HG02884 (cell line): ENCODE results near the gene EML3.
A peak's percentile ranks its signal among the peaks of the same experiment; 100 is the strongest.
"Not testable (repeated sequence)": the region's sequence is repeated elsewhere in the genome, so short reads cannot be mapped to it uniquely, and the experiment has no call there.

Experiments
- ATAC-seq: cut with Tn5 transposase; IDR thresholded peaks from one replicate; pipeline ENCODE4 v1.9.1; 2021; ENCODE audit warnings: mild to moderate bottlenecking, moderate library complexity; ENCODE audit not compliant: unreplicated experiment

EML3 gene, protein sequence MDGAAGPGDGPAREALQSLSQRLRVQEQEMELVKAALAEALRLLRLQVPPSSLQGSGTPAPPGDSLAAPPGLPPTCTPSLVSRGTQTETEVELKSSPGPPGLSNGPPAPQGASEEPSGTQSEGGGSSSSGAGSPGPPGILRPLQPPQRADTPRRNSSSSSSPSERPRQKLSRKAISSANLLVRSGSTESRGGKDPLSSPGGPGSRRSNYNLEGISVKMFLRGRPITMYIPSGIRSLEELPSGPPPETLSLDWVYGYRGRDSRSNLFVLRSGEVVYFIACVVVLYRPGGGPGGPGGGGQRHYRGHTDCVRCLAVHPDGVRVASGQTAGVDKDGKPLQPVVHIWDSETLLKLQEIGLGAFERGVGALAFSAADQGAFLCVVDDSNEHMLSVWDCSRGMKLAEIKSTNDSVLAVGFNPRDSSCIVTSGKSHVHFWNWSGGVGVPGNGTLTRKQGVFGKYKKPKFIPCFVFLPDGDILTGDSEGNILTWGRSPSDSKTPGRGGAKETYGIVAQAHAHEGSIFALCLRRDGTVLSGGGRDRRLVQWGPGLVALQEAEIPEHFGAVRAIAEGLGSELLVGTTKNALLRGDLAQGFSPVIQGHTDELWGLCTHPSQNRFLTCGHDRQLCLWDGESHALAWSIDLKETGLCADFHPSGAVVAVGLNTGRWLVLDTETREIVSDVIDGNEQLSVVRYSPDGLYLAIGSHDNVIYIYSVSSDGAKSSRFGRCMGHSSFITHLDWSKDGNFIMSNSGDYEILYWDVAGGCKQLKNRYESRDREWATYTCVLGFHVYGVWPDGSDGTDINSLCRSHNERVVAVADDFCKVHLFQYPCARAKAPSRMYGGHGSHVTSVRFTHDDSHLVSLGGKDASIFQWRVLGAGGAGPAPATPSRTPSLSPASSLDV

GRCh38 chr11:62612366-62613290 lies at the start of gene EML3, which contains the start of gene ROM1:
Gene EML3, minus strand, starts transcription at chr11:62612775. Its CDS starts 318 bp downstream, at chr11:62612457.
Gene ROM1, plus strand, starts transcription at chr11:62613257. Its CDS starts 25 bp downstream, at chr11:62613282.
- ATAC-seq, result peak; percentile 52

GRCh38 chr11:62656796-62657429 lies 44.3 kb upstream of the EML3 start:
- ATAC-seq, result no peak

GRCh38 chr11:62654297-62654696 lies 41.7 kb upstream of the EML3 start:
- no peak for ATAC-seq

DNA sequence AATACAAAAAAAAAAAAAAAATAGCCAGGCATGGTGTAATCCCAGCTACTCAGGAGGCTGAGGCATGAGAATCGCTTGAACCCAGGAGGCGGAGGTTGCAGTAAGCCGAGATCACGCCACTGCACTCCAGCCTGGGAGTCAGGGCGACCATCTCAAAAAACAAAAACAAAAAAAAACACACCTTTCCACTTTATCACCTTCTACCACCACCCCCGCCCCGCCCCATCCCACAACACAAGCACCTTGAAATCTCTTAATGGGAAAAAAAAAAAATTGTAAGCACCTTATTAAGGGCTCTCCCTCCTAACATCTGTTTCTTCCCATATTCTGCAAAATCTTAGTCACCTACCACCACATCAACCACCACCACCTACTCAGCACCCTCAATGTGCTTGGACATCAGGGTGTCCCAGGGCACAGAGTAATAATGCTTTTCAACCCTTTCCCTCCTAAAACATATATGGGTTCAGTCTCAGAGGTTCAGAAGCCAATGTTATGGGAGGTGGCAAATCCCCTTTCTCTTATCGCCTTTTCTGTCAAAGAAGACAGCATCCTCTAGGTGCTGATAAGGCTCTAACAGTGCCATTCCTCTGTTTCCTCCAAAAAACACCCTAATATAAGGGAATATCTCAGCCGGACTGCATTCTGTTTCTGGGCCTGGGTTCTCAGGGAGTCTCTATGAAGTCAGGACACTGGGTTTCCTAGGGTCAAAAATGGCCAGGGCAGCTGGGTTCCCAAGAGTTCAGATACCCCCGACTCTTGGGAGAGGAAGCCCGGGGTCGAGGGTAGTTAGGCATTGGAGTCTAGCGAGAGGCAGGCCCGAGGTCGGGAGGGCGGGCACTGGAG lies 39.8 kb upstream of the EML3 start:
- no peak for ATAC-seq

GRCh38 chr11:62650283-62650682 lies 37.7 kb upstream of the EML3 start:
- ATAC-seq, result not testable (repeated sequence)

GRCh38 chr11:62649486-62649885 lies 36.9 kb upstream of the EML3 start:
- no peak for ATAC-seq

- ATAC-seq, result no peak
These were observed 36.4 kb upstream of the EML3 start for GRCh38 chr11:62648967-62649364.

DNA sequence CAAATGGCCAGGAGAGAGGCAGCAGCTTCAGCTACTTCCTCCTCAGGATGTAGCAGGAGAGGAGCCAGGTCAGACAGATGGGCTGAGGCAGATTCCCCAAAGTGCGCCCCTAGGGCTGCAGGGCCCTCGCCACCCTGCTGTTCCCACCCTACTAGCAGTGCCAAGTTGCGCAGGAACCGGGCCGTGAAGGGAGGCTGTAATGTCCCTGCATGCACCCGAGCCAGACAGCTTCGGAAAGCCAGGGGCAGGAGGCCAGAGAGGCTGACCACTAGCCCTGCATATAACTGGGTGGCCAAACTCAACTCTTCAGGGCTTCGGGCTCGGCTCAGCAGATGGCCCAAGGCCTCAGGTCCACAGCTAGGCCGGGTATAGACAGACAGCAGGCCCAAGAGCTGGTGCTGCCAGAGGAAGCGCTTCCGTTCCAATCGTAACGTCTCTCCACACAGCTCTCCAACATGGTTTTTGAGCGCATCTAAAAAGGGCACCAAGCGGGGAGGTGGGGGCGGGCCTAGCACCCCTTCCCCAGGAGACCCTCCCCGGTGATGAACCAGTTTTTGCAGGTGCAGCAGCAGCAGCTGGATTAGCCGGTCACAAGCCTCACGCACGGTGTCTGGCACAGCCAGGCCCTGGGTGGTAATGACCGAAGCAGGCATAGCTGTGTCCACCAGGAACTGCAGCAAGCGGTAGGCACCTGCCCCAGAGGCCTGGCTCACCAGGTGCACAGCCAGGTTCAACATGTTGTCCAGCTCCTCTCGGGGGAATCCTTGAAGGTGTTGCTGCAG lies 35.8 kb upstream of the EML3 start:
- ATAC-seq, result no peak

DNA sequence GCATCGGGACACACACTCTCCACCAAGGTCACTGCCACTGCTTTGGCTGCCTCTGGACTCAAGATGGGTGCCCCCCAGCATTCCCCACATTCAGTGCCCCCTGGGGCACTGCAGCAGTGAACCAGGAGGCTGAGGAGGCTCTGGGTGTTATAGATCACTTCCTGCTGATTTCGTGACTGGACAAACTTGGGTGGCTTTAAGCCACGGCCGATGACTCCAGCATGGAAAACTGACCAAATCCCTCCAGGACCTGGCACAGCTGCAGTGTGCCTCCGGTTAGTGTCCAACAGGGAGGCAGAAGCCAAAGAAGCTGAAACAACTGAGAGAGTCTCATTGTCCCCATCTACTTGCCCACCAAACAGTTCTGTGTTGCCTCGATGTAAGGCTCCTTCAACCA lies 35.0 kb upstream of the EML3 start:
- no peak for ATAC-seq

DNA sequence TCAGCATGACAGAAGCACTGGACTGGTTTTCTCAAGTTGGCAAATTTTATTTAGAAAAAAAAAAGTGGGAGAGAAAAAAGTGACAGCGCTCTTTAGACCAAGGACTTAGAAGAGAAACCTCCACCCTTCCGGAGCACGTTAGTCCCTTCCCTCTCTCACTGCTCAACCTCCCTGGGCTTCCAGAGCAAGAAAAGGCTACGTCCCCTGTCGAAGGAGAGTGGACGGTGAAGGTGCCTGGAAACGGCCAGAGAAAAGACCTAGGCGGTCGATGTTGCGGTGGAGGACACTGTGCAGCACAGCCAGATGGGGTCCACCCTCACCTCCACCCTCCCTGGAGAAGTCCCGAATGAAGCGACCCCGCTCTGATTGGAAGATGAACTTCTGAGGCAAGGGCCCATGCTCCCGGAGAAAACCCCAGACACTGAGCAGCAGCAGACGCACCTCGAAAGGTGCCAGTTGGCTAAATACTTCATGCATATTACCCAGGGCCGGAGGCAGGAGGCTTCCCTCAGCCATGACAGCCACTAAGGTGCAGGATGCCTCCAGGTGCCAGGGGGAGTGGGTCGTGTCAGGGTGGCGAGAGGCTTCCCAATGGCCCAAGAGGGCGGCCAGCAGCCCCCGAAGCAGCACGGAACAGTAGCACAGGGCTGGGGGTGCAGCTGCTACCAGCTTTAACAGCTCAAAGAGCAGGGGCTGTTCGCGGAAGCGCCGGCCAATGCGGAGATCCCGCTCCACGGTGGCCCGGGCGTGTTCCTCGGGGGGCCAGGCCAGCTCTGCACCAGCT lies 34.4 kb upstream of the EML3 start:
- no peak for ATAC-seq

- ATAC-seq, result peak; percentile 90
These were observed 33.6 kb upstream of the EML3 start, which contains the start of gene GANAB for GRCh38 chr11:62645946-62646824. Gene GANAB, minus strand, starts transcription at chr11:62646613. Its CDS starts 14 bp downstream, at chr11:62646599.

GRCh38 chr11:62645671-62645945 lies 33.0 kb upstream of the EML3 start:
- no peak for ATAC-seq

GRCh38 chr11:62644220-62644619 lies 31.6 kb upstream of the EML3 start:
- no peak for ATAC-seq

- ATAC-seq, result no peak
These were observed 19.9 kb upstream of the EML3 start for GRCh38 chr11:62632492-62632891.

GRCh38 chr11:62627713-62628112 lies 15.1 kb upstream of the EML3 start:
- no peak for ATAC-seq

DNA sequence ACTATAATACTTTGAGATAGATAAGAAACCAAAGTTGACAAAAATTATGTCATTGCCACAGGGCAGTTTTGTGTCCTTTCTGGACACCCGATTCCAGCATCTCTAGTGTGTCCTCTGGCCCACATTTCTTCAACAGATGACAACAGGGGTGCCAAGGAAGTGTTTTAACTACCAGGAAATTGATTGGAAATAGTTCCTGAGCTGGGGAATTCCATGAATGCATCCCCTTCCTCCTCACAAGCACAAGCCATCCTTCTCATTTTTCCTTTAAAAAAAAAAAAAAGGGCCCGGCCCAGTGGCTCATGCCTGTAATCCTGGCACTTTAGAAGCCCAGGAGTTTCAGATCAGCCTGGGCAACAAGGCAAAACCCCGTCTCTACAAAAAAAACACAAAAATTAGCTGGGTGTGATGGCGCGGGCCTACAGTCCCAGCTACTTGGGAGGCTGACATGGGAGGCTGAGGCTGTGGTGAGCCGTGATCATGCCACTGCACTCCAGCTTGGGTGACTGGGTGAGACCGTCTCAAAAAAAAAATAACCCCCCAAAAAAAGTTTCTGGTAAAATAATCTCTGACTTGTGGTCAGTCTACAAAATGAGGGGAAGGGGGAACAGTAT lies 10.0 kb upstream of the EML3 start:
- no peak for ATAC-seq
